ENCODE measurements around the gene LRRC32. TPM values are rescaled to one million over a fixed set of nuclear protein-coding genes. Genes with fewer than 3 reads are reported as not detected.

LRRC32 gene
- polyA plus RNA-seq, 1 donor (not counting 4 experiments of a cell fraction or from before 2014, with no cell fraction given), result not detected

DNA sequence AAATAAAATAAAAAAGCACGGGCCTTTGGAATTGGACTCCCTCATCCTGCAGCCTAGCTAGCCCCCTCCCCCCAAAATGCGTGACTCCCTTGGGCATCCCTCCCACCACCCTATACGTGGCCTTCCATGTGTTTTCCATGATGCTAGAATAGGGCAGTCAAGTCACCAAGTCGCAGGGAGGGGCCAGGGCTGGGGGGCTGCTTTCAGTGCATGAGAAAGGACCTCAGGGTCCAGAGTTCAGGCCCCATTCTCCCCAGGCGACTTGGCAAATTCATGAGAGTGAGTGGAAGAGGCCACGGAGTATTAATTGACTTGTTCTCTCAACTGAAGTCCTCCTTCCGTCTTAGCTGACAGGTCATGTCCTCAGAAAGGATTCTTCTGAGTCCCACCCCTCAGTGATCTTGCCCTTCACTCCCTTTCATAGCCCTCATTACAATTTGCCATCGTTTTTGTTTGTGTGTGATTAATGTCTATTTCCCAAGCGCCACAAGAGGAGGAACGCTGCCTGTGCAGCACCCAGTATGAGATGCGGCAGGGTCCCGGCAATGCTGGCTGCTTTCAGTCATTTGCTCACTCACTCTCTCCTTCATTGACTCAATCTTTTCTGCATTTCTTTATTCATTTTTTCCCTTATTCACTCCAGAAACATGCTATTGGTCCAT is 17.4 kb downstream of the LRRC32 start:
- DNase-seq (ENCODE audit: low read depth, low spot score) (no peak), FAIRE-seq (no peak)
- no peaks in the 10 kb centered on the region for H4K20me1 ChIP-seq (ENCODE audit: control insufficient read depth, extremely low read depth, insufficient read depth, low read length)
- peaks cover 19% of the 10 kb centered on the region for H3K27me3 ChIP-seq (ENCODE audit: control insufficient read depth, extremely low read depth, insufficient read depth, low read length)
- dilution Hi-C loops (cut with MboI; ENCODE audit: extremely low pct_ligation_motif_present, low sequenced_read_pairs), result no loop called here
- no peaks in the 10 kb centered on the region for H3K4me1 ChIP-seq (ENCODE audit: control insufficient read depth, extremely low read depth, insufficient read depth, low read length)
- H3K79me2 ChIP-seq (ENCODE audit: control insufficient read depth, insufficient read depth, low read length), result no peaks in the 10 kb centered on the region
- no peak overlapping the region for H3K4me2 ChIP-seq (ENCODE audit: control insufficient read depth, extremely low read depth, insufficient read depth, low read depth, low read length)
- H3K36me3 ChIP-seq (ENCODE audit: control insufficient read depth in 2 of 2, extremely low read depth in 1 of 2, insufficient read depth in 2 of 2, low read length in 2 of 2), result no peaks in the 10 kb centered on the region
- no peaks in the 10 kb centered on the region for H3K9me3 ChIP-seq (ENCODE audit: control insufficient read depth, low read depth, low read length)
- H3K9me1 ChIP-seq (ENCODE audit: control insufficient read depth, extremely low read depth, insufficient read depth, low read length), result no peaks in the 10 kb centered on the region
- TF ChIP-seq EZH2 (IDR thresholded peaks at IDR 0.05; ENCODE audit: low read length), result no peak
- TF ChIP-seq, protein P1, sequence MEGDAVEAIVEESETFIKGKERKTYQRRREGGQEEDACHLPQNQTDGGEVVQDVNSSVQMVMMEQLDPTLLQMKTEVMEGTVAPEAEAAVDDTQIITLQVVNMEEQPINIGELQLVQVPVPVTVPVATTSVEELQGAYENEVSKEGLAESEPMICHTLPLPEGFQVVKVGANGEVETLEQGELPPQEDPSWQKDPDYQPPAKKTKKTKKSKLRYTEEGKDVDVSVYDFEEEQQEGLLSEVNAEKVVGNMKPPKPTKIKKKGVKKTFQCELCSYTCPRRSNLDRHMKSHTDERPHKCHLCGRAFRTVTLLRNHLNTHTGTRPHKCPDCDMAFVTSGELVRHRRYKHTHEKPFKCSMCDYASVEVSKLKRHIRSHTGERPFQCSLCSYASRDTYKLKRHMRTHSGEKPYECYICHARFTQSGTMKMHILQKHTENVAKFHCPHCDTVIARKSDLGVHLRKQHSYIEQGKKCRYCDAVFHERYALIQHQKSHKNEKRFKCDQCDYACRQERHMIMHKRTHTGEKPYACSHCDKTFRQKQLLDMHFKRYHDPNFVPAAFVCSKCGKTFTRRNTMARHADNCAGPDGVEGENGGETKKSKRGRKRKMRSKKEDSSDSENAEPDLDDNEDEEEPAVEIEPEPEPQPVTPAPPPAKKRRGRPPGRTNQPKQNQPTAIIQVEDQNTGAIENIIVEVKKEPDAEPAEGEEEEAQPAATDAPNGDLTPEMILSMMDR (optimal IDR thresholded peaks at IDR 0.05 in 1 of 3, IDR thresholded peaks at IDR 0.05 in 1 of 3, conservative IDR thresholded peaks at IDR 0.05 in 1 of 3; ENCODE audit: extremely low read depth in 1 of 3, insufficient read depth in 2 of 3, low read length in 3 of 3), result no peak
- no peak overlapping the region for H2AFZ ChIP-seq (ENCODE audit: control insufficient read depth, low read length)
- no peak overlapping the region for H3K27ac ChIP-seq (ENCODE audit: control insufficient read depth, insufficient read depth, low read length)
- H3K9ac ChIP-seq (ENCODE audit: control insufficient read depth, extremely low read depth, insufficient read depth, low read length), result no peak overlapping the region
- no peak overlapping the region for H3K4me3 ChIP-seq (ENCODE audit: control insufficient read depth in 2 of 3, extremely low read depth in 1 of 3, insufficient read depth in 2 of 3, low read depth in 1 of 3, low read length in 3 of 3)

DNA sequence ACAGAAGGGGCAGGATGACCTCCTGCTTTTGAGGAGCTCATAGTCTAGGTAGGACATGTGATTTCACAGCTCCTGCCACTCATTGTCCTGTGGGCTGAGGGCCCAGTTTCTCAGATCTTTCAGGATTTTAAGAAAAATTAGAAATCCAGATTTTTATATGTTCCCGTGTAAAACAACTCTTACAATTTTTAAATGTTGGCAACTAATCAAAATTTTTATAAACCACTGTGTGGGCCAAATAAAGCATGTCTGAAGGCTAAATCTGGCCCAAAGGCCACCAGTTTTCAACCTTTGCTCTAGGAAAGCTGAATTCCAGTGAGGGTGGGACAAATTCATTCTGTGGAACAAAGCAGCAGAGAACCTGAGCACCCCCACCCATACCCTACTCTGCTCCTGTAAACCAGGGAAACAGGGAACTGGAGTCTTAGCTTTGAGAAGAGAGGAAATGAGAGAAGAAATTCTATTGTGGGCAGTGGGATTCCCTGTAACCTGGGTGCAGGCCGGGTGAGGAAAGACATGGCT is 20.6 kb downstream of the LRRC32 start:
- no peaks in the 10 kb centered on the region for H3K4me1 ChIP-seq (ENCODE audit: control insufficient read depth, extremely low read depth, insufficient read depth, low read length)
- H3K27ac ChIP-seq (ENCODE audit: control insufficient read depth, insufficient read depth, low read length), result no peak overlapping the region
- no peak overlapping the region for H3K4me2 ChIP-seq (ENCODE audit: control insufficient read depth, extremely low read depth, insufficient read depth, low read depth, low read length)
- no peaks in the 10 kb centered on the region for H3K9me1 ChIP-seq (ENCODE audit: control insufficient read depth, extremely low read depth, insufficient read depth, low read length)
- no peak overlapping the region for H3K9ac ChIP-seq (ENCODE audit: control insufficient read depth, extremely low read depth, insufficient read depth, low read length)
- no peaks in the 10 kb centered on the region for H3K36me3 ChIP-seq (ENCODE audit: control insufficient read depth in 2 of 2, extremely low read depth in 1 of 2, insufficient read depth in 2 of 2, low read length in 2 of 2)
- TF ChIP-seq, protein P1 (optimal IDR thresholded peaks at IDR 0.05 in 1 of 3, IDR thresholded peaks at IDR 0.05 in 1 of 3, conservative IDR thresholded peaks at IDR 0.05 in 1 of 3; ENCODE audit: extremely low read depth in 1 of 3, insufficient read depth in 2 of 3, low read length in 3 of 3), result no peak
- TF ChIP-seq EZH2 (IDR thresholded peaks at IDR 0.05; ENCODE audit: low read length), result no peak
- FAIRE-seq, result no peak
- no peak overlapping the region for H2AFZ ChIP-seq (ENCODE audit: control insufficient read depth, low read length)
- H3K79me2 ChIP-seq (ENCODE audit: control insufficient read depth, insufficient read depth, low read length), result no peaks in the 10 kb centered on the region
- H3K4me3 ChIP-seq (ENCODE audit: control insufficient read depth in 2 of 3, extremely low read depth in 1 of 3, insufficient read depth in 2 of 3, low read depth in 1 of 3, low read length in 3 of 3), result no peak overlapping the region
- no peak for DNase-seq (ENCODE audit: low read depth, low spot score)
- peaks cover 15% of the 10 kb centered on the region for H3K27me3 ChIP-seq (ENCODE audit: control insufficient read depth, extremely low read depth, insufficient read depth, low read length)
- dilution Hi-C loops (cut with MboI; ENCODE audit: extremely low pct_ligation_motif_present, low sequenced_read_pairs), result no loop called here
- H3K9me3 ChIP-seq (ENCODE audit: control insufficient read depth, low read depth, low read length), result no peaks in the 10 kb centered on the region
- H4K20me1 ChIP-seq (ENCODE audit: control insufficient read depth, extremely low read depth, insufficient read depth, low read length), result no peaks in the 10 kb centered on the region

All from keratinocyte (primary cell).